Type B pancreatic cell (in vitro differentiated cells): ENCODE data around the gene LIX1. TPM values are rescaled to one million over a fixed set of nuclear protein-coding genes. Genes with fewer than 3 reads are reported as not detected.

ENCODE experiments used
- DNase-seq: peaks from one replicate; pipeline ENCODE4 v3.0.0; 2021; ENCODE audit warnings: mixed read lengths; ENCODE audit not compliant: unreplicated experiment; ENCODE audit errors: extremely low spot score
- H3K27ac Mint-ChIP-seq: 2 replicates; pipeline ENCODE4 v1.8.0; 2021; ENCODE audit warnings: mild to moderate bottlenecking, mixed read lengths
- H3K27me3 Mint-ChIP-seq: 2 replicates; pipeline ENCODE4 v1.8.0; 2021; ENCODE audit warnings: mixed read lengths
- H3K36me3 Mint-ChIP-seq: 2 replicates; pipeline ENCODE4 v1.8.0; 2021; ENCODE audit warnings: mixed read lengths
- H3K4me1 Mint-ChIP-seq: one replicate; pipeline ENCODE4 v1.8.0; 2021; ENCODE audit warnings: mixed read lengths; ENCODE audit not compliant: unreplicated experiment
- H3K4me3 Mint-ChIP-seq: 2 replicates; pipeline ENCODE4 v1.8.0; 2021; ENCODE audit warnings: mild to moderate bottlenecking, mixed read lengths
- H3K9me3 Mint-ChIP-seq: 2 replicates; pipeline ENCODE4 v1.8.0; 2021; ENCODE audit warnings: mixed read lengths
- CTCF ChIP-seq: fragments of 200-600 bp; sonication (generic); conservative IDR thresholded peaks from 2 replicates; pipeline ENCODE4 v1.5.0; 2021; ENCODE audit warnings: antibody characterized with exemption, mild to moderate bottlenecking
- total RNA-seq: library from RNA; stranded (reverse); gene quantifications from 2 replicates; pipeline ENCODE4 v1.2.1, GENCODE V29; 2021; ENCODE audit warnings: low replicate concordance

Gene LIX1
- total RNA-seq, 1 donor from 2014 or later, result 27.4 TPM

DNA sequence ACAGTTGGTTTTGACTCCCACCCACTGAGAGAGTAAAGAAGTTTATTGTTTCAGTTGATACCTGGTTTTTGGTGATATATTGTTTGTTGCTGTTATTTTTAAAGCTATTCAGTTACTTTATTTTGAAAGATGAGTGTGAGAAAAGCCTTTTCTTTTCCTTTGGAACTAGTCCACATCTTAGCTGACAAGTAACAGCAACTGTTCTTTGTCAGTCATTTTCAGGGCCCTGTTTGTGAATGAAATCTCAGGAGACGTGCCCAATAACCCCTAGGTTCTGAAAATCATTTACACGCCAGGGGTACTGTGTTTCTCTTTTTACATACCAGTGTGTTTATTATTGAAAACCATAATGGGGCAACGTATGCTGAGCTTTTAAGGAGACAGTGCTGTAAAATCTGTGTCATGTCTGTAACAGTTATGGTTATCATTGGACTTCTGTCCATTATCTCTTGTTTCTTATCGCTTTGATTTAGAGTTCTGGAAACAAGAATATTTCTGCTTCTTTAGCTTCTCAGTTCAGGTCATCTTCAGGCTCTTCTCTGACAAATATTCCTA is 75.0 kb downstream of the LIX1 start:
- peak overlapping the region; percentile 59 for H3K27ac Mint-ChIP-seq

DNA sequence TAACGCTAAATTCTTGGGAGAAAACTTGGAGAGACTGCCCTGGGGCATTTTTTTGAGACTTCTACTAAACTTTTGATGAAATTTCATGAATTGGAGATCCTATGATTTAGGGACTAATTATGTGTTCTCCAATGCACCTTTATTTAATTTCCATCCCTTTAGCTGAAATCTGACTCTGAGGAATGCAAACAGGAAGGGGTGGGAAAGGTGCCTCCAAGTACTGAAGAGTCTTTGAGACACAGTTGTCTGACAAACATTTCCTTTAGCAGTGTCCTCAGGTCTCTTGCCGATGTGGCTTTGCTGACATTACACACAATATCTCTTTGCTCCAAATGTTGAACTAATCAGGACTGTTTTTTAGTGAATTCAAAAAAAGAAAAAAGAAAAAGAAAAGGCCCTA is 76.9 kb downstream of the LIX1 start:
- H3K4me1 Mint-ChIP-seq, result peaks cover 59% of the 10 kb centered on the region

More for the DNA sequence above, 75.0 kb downstream of the LIX1 start:
- no peaks in the 10 kb centered on the region for H3K36me3 Mint-ChIP-seq
- H3K27me3 Mint-ChIP-seq, result no peaks in the 10 kb centered on the region
- H3K4me1 Mint-ChIP-seq, result peaks cover 47% of the 10 kb centered on the region
- TF ChIP-seq CTCF, result no peak
- peak overlapping the region; percentile 36 for H3K4me3 Mint-ChIP-seq
- DNase-seq, result no peak
- H3K9me3 Mint-ChIP-seq, result no peaks in the 10 kb centered on the region

DNA sequence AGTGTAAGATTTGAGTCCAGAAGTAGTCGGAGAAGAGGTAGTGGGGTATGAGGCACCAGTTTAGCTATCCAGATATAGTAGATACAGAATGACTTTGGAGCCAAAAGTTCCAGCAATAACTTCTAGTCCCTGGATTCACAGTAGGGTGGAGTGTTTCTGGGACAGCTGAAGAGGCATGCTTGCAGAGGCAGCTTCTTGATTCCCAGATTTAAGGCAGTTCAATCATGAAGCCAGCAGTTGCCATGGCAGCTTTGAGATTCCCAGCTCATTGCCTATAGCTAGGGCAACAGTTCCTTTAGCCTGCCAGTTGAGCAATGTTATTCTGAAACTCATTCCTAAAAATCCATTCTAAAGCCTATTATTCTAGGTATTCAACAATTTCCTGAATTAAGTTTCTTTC is 79.2 kb downstream of the LIX1 start:
- Mint-ChIP-seq H3K4me3 (no peak overlapping the region), H3K36me3 (no peaks in the 10 kb centered on the region), H3K9me3 (peaks cover 7% of the 10 kb centered on the region), H3K27ac (no peak overlapping the region), H3K4me1 (peaks cover 61% of the 10 kb centered on the region), H3K27me3 (no peaks in the 10 kb centered on the region)
- no peak for TF ChIP-seq CTCF
- DNase-seq, result no peak

More for the DNA sequence above, 76.9 kb downstream of the LIX1 start:
- Mint-ChIP-seq H3K36me3 (no peaks in the 10 kb centered on the region), H3K4me3 (peak overlapping the region; percentile 10), H3K27ac (no peak overlapping the region), H3K27me3 (no peaks in the 10 kb centered on the region), H3K9me3 (no peaks in the 10 kb centered on the region)
- DNase-seq, result no peak
- TF ChIP-seq CTCF, result no peak

- Mint-ChIP-seq H3K9me3 (peaks cover 8% of the 10 kb centered on the region), H3K4me1 (peaks cover 51% of the 10 kb centered on the region), H3K27me3 (peaks cover under 1% of the 10 kb centered on the region), H3K4me3 (no peak overlapping the region), H3K36me3 (no peaks in the 10 kb centered on the region), H3K27ac (no peak overlapping the region)
- no peak for DNase-seq
- no peak for TF ChIP-seq CTCF
These were observed 80.4 kb downstream of the LIX1 start for GRCh38 chr5:97062046-97062445.

DNA sequence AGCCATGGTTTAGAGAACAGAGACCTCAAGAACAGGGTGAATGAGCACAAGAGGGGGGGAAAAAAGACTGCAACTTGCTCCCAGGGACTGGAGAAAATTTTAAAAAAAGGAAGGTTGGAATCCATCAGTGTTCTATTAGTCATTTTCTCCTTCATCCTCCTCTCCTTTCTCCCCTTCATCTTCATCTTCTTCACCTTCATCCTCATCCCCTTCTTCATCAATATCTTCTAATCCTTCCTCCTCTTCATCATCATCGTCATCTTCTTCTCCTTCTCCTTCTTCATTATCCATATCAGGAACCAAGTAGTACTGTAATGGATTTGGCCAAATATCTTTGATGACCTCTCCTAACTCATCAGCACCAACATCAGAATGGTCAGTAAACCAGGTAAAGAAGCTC is 86.1 kb downstream of the LIX1 start:
- no peak overlapping the region for H3K4me3 Mint-ChIP-seq
- no peak overlapping the region for H3K27ac Mint-ChIP-seq
- DNase-seq, result no peak
- H3K27me3 Mint-ChIP-seq, result peaks cover 3% of the 10 kb centered on the region
- no peak for TF ChIP-seq CTCF
- H3K9me3 Mint-ChIP-seq, result peaks cover 17% of the 10 kb centered on the region
- H3K36me3 Mint-ChIP-seq, result no peaks in the 10 kb centered on the region
- H3K4me1 Mint-ChIP-seq, result peaks cover 13% of the 10 kb centered on the region

- no peaks in the 10 kb centered on the region for H3K36me3 Mint-ChIP-seq
- peaks cover 19% of the 10 kb centered on the region for H3K9me3 Mint-ChIP-seq
- TF ChIP-seq CTCF, result no peak
- DNase-seq, result no peak
- no peak overlapping the region for H3K4me3 Mint-ChIP-seq
- peaks cover 12% of the 10 kb centered on the region for H3K27me3 Mint-ChIP-seq
- H3K27ac Mint-ChIP-seq, result no peak overlapping the region
- peaks cover 11% of the 10 kb centered on the region for H3K4me1 Mint-ChIP-seq
These were observed 93.2 kb downstream of the LIX1 start for GRCh38 chr5:97049175-97049574.
